OCI-LY1 (cell line): Measurements from ENCODE around the gene ABCC9.

Source experiments
- EZH2 ChIP-seq: fragments of 200-600 bp; sonication (generic), shearing (Covaris generic); IDR thresholded peaks from 2 replicates; pipeline ENCODE4 v1.8.0; 2017; ENCODE audit warnings: borderline replicate concordance, mixed run types, mild to moderate bottlenecking, antibody characterized with exemption, low read length, moderate library complexity, mixed read lengths
- TF ChIP-seq, protein P1 (sequence below): fragments of 200-600 bp; sonication (generic), shearing (Covaris generic); IDR thresholded peaks from 2 replicates; pipeline ENCODE4 v1.5.1; 2017; ENCODE audit warnings: mild to moderate bottlenecking, antibody characterized with exemption, low read length, moderate library complexity, mixed read lengths

DNA sequence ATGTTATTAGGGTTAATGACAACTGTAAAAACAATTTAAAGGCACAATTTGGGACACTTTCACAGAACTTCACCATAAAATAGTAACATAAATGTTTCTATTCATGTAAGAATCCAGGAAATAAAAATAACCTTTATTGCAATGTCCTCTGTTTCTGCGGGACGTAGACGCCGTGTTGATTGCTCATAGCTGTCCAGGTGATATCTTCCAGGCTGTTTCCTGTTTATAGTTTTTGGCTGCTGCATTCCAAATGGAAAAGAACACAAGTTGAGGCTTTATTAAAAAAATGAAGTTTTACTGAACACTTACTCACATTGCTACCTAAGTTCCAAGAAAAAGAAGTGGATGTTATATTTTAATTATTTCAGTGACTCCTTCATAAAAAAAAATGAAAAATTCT, 58.6 kb downstream of the ABCC9 start:
- TF ChIP-seq, protein P1, sequence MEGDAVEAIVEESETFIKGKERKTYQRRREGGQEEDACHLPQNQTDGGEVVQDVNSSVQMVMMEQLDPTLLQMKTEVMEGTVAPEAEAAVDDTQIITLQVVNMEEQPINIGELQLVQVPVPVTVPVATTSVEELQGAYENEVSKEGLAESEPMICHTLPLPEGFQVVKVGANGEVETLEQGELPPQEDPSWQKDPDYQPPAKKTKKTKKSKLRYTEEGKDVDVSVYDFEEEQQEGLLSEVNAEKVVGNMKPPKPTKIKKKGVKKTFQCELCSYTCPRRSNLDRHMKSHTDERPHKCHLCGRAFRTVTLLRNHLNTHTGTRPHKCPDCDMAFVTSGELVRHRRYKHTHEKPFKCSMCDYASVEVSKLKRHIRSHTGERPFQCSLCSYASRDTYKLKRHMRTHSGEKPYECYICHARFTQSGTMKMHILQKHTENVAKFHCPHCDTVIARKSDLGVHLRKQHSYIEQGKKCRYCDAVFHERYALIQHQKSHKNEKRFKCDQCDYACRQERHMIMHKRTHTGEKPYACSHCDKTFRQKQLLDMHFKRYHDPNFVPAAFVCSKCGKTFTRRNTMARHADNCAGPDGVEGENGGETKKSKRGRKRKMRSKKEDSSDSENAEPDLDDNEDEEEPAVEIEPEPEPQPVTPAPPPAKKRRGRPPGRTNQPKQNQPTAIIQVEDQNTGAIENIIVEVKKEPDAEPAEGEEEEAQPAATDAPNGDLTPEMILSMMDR, result no peak
- TF ChIP-seq EZH2, result no peak
